HL-60 (cell line): Measurements from ENCODE around the gene CENPN.

Experiments
- CTCF ChIP-seq: IDR thresholded peaks from one replicate; pipeline ENCODE4 v1.5.1; 2011; ENCODE audit warnings: low read length, control low read depth, inconsistent platforms; ENCODE audit not compliant: insufficient read depth
- REST ChIP-seq: IDR thresholded peaks from 2 replicates; pipeline ENCODE4 v1.6.1; 2012; ENCODE audit warnings: low read depth; ENCODE audit not compliant: insufficient replicate concordance

GRCh38 chr16:81014672-81015071, 7.7 kb downstream of the CENPN start:
- TF ChIP-seq REST: no peak
- no peak for TF ChIP-seq CTCF
